ENCODE measurements around the gene PEX14.
A peak's percentile ranks its signal among the peaks of the same experiment; 100 is the strongest.

Gene PEX14

DNA sequence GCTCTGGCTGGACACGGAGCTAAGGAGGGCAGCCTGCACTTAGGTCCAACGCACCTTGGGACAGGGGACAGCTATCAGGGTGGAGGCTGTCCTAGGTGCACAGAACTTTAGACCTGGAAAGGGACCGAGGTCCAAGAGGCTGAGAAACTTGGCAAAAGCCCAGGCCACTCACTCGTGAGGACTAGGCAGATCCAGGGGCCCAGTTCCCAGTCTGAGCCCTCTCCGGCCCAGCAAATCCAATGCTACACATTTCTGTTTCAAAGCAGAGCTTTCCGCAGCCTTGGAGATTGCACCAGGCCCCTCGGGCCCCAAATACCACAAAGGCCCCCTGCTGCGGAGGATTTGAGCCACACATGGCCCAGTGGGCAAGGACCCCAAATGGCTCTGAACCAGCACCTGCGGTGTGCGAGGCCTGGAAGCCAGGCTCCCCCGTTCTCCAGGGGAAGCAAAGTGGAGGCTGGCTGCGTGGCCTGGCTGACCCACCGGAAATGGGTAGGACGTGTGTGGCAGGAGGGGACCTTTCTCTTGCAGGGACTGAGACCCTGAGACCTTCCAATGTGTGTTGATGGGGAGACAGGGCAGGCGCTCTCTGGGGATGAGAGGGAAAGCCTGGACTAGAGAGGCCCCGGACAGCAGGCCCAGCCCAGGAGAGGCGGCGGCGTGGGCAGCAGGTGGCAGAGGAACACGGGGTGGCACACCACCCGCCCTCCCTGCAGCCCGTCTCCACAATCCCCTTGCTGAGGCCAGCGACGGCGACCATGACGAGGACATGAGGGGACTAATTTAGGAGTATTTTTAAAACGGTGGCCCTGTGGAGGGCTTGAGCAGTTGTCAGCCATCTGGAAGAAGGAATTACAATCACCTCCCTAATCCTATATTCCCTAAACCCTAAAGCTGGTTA lies 203.0 kb downstream of the PEX14 start:
- TF ChIP-seq, protein P1, sequence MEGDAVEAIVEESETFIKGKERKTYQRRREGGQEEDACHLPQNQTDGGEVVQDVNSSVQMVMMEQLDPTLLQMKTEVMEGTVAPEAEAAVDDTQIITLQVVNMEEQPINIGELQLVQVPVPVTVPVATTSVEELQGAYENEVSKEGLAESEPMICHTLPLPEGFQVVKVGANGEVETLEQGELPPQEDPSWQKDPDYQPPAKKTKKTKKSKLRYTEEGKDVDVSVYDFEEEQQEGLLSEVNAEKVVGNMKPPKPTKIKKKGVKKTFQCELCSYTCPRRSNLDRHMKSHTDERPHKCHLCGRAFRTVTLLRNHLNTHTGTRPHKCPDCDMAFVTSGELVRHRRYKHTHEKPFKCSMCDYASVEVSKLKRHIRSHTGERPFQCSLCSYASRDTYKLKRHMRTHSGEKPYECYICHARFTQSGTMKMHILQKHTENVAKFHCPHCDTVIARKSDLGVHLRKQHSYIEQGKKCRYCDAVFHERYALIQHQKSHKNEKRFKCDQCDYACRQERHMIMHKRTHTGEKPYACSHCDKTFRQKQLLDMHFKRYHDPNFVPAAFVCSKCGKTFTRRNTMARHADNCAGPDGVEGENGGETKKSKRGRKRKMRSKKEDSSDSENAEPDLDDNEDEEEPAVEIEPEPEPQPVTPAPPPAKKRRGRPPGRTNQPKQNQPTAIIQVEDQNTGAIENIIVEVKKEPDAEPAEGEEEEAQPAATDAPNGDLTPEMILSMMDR (conservative IDR thresholded peaks at IDR 0.05; ENCODE audit: low read depth, low read length): no peak
- no peak for DNase-seq (ENCODE audit: low read depth)

DNA sequence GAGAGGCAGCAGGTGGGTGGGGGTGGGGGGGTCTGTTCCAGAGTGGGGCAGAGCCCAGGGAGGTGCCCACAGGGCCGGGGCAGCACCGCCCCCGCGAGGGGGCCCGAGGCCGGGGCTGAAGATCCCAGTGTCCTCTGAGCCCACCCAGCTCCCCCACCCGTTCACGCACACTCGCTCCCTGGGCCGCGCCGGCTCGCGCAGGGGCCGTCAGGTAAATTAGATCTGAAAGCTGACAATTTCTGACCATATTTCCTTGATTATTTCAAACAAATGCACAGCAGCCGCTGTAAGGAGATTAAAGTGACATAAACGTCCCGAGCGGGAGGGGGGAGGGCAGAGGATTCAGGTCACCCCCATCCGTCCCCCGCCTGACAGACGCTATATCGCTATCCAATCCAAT lies 203.7 kb downstream of the PEX14 start:
- no peak overlapping the region for H3K4me3 ChIP-seq (ENCODE audit: low read length)
- TF ChIP-seq, protein P1 (conservative IDR thresholded peaks at IDR 0.05; ENCODE audit: low read depth, low read length): no peak

More for the DNA sequence above, 203.0 kb downstream of the PEX14 start:
- H3K4me3 ChIP-seq (ENCODE audit: low read length): no peak overlapping the region

DNA sequence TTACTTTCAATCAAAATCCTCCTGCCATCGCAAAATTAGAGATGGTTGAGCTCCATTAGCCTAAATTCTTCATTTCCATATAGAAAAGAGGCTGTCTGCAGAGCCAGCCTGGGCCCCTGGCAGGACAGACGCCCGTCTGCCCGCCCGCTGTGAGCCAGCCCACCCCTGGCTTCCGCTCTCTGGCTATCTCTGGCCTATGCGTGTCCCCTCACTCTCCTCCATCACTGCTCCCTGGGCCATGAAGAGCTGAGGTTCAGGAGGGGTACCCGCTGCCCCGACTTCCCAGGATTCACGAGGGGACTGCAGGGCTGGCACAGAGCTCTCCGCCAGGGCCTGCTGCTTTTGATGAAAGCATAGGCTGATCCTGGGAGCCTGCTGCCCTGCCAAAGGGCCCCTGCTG lies 204.1 kb downstream of the PEX14 start:
- no peak for DNase-seq (ENCODE audit: low read depth)
- TF ChIP-seq, protein P1 (conservative IDR thresholded peaks at IDR 0.05; ENCODE audit: low read depth, low read length): no peak
- H3K4me3 ChIP-seq (ENCODE audit: low read length): no peak overlapping the region

More for the DNA sequence above, 203.7 kb downstream of the PEX14 start:
- no peak for DNase-seq (ENCODE audit: low read depth)

DNA sequence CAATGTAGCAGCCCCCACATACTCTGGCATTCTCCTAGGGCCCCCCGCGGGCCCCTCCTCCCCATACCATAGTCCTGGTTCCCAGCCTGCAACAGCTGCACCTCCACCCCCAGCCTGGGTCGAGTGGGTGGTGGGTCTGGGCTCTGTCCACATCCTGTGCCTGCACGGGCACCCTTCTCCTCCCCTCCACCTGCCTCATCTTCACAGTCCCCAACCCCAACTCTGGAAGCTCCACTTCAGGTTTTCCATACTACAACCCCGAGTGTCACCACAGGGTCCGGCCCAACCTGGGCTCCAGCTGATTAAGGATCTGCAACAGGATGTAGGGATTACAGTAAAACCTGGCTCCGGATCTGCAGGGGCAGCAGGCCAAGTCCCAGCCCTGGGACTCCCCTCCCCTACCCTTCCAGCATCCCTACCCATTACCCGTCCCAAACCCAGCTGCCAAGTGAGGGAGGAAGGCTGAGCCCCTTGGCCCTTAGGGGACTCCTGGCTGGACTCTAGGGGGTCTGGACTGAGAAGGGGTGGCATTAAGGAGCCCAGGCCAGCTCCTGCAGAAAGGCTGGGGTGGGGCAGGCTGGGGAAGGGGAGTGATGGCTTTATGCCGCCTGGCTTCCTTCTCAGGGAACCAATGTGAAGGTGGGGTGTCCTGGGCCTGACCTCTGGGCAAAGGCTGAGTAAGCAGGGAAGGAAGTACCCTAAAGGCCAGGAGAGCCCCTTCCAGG lies 204.9 kb downstream of the PEX14 start:
- TF ChIP-seq, protein P1 (conservative IDR thresholded peaks at IDR 0.05; ENCODE audit: low read depth, low read length): no peak
- no peak overlapping the region for H3K4me3 ChIP-seq (ENCODE audit: low read length)
- DNase-seq (ENCODE audit: low read depth): peak; percentile 67
